ENCODE data around the gene PRR30. TPM values are rescaled to one million over a fixed set of nuclear protein-coding genes. Genes with fewer than 3 reads are reported as not detected.
"Not testable (repeated sequence)": the region's sequence is repeated elsewhere in the genome, so short reads cannot be mapped to it uniquely, and the experiment has no call there.

The PRR30 gene
- total RNA-seq, 1 experiment from 2014 or later: not detected

DNA sequence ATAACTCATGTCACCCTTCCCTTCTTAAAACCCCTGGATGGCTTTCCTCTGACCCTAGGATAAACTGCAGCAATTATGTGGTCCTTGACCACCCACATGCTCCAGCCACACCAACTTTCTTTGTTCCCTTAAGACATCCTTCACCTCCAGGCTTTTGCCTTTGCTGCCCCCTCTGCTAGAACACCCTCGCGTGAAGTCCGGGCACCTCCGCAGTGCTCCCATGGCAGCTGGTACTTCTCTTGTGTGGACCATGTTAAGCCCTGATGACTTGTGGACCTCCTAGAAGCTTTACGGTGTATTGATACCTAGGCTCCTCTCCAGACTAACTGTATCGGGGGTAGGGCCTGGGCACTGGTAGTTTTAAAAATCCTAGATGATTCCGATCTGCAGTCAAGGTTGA, 16.4 kb downstream of the PRR30 start:
- Mint-ChIP-seq H3K9me3 (ENCODE audit: unreplicated experiment) (no peaks in the 10 kb centered on the region), H3K27me3 (ENCODE audit: insufficient read depth, unreplicated experiment) (peaks cover 26% of the 10 kb centered on the region), H3K4me1 (ENCODE audit: insufficient read depth, unreplicated experiment) (no peaks in the 10 kb centered on the region), H3K27ac (ENCODE audit: low read depth, unreplicated experiment) (no peak overlapping the region), H3K4me3 (ENCODE audit: unreplicated experiment) (no peak overlapping the region), H3K36me3 (ENCODE audit: insufficient read depth, unreplicated experiment) (no peaks in the 10 kb centered on the region)
- CTCF ChIA-PET: interaction anchor here (1.1 kb wide), 1 partner anchor 11 kb away, joined by 4 read pairs; no protein-coding TSS in a partner anchor
- intact Hi-C loops (cut with micrococcal nuclease): no loop called here
- POLR2A ChIA-PET: no interaction called here
- TF ChIP-seq, protein P1, sequence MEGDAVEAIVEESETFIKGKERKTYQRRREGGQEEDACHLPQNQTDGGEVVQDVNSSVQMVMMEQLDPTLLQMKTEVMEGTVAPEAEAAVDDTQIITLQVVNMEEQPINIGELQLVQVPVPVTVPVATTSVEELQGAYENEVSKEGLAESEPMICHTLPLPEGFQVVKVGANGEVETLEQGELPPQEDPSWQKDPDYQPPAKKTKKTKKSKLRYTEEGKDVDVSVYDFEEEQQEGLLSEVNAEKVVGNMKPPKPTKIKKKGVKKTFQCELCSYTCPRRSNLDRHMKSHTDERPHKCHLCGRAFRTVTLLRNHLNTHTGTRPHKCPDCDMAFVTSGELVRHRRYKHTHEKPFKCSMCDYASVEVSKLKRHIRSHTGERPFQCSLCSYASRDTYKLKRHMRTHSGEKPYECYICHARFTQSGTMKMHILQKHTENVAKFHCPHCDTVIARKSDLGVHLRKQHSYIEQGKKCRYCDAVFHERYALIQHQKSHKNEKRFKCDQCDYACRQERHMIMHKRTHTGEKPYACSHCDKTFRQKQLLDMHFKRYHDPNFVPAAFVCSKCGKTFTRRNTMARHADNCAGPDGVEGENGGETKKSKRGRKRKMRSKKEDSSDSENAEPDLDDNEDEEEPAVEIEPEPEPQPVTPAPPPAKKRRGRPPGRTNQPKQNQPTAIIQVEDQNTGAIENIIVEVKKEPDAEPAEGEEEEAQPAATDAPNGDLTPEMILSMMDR (IDR thresholded peaks at IDR 0.05; ENCODE audit: unreplicated experiment): no peak
- BruUV-seq (replicated peaks): no TSS peak
- DNase-seq (ENCODE audit: unreplicated experiment): no peak

DNA sequence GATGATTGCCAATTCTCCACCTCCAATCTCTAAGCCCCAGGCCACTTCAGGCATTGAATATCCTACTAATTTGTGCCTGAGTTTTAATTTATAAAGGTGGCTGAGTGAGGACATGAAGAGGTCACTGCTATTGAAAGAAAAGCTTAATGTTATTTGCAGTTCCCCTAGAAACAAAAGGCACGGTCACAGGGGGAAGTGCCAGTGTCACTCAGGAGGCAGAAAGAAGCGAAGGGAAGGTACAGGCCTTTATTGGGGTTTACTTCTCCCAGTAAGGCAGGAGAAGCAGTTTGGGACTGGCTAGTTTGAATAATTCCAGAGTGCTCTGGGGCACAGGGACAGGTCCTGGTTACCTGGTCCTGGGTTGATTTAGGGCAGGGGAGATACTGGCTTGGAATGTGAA, 17.3 kb downstream of the PRR30 start:
- ChIA-PET CTCF (interaction anchor here (0.5 kb wide), 1 partner anchor 158 kb away, joined by 3 read pairs; no protein-coding TSS in a partner anchor), POLR2A (no interaction called here)
- intact Hi-C loops (cut with micrococcal nuclease): no loop called here
- no peaks in the 10 kb centered on the region for H3K36me3 Mint-ChIP-seq (ENCODE audit: insufficient read depth, unreplicated experiment)
- H3K4me3 Mint-ChIP-seq (ENCODE audit: unreplicated experiment): no peak overlapping the region
- no peaks in the 10 kb centered on the region for H3K4me1 Mint-ChIP-seq (ENCODE audit: insufficient read depth, unreplicated experiment)
- no peak overlapping the region for H3K27ac Mint-ChIP-seq (ENCODE audit: low read depth, unreplicated experiment)
- DNase-seq (ENCODE audit: unreplicated experiment): no peak
- H3K27me3 Mint-ChIP-seq (ENCODE audit: insufficient read depth, unreplicated experiment): peaks cover 26% of the 10 kb centered on the region
- BruUV-seq (replicated peaks): no TSS peak
- H3K9me3 Mint-ChIP-seq (ENCODE audit: unreplicated experiment): no peaks in the 10 kb centered on the region
- TF ChIP-seq, protein P1 (IDR thresholded peaks at IDR 0.05; ENCODE audit: unreplicated experiment): no peak

DNA sequence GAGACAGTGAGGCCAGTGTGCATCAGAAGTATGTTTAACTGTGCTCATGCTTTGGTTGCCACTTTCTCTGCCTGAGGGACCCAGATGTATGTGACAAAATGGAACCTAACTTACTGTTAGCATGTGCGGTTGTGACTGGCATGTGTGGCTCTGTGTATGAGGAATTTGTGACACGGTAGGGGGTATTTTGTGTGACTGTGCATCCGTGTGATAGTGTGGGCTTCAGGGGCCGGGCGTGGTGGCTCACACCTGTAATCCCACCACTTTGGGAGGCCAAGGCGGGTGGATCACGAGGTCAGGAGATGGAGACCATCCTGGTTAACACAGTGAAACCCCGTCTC, 19.9 kb downstream of the PRR30 start:
- Mint-ChIP-seq H3K27me3 (ENCODE audit: insufficient read depth, unreplicated experiment) (peaks cover 26% of the 10 kb centered on the region), H3K4me3 (ENCODE audit: unreplicated experiment) (peak overlapping the region; percentile 68)
- H3K4me1 Mint-ChIP-seq (ENCODE audit: insufficient read depth, unreplicated experiment); H3K36me3 Mint-ChIP-seq (ENCODE audit: insufficient read depth, unreplicated experiment); H3K9me3 Mint-ChIP-seq (ENCODE audit: unreplicated experiment); BruUV-seq (replicated peaks); CTCF ChIA-PET; intact Hi-C loops (cut with micrococcal nuclease); H3K27ac Mint-ChIP-seq (ENCODE audit: low read depth, unreplicated experiment): not testable (repeated sequence)
- peak; percentile 16 for DNase-seq (ENCODE audit: unreplicated experiment)
- POLR2A ChIA-PET: interaction anchor here (0.6 to 0.8 kb wide), 4 partner anchors 56 to 140 kb away, joined by 3 to 4 read pairs (median 3); no protein-coding TSS in a partner anchor

DNA sequence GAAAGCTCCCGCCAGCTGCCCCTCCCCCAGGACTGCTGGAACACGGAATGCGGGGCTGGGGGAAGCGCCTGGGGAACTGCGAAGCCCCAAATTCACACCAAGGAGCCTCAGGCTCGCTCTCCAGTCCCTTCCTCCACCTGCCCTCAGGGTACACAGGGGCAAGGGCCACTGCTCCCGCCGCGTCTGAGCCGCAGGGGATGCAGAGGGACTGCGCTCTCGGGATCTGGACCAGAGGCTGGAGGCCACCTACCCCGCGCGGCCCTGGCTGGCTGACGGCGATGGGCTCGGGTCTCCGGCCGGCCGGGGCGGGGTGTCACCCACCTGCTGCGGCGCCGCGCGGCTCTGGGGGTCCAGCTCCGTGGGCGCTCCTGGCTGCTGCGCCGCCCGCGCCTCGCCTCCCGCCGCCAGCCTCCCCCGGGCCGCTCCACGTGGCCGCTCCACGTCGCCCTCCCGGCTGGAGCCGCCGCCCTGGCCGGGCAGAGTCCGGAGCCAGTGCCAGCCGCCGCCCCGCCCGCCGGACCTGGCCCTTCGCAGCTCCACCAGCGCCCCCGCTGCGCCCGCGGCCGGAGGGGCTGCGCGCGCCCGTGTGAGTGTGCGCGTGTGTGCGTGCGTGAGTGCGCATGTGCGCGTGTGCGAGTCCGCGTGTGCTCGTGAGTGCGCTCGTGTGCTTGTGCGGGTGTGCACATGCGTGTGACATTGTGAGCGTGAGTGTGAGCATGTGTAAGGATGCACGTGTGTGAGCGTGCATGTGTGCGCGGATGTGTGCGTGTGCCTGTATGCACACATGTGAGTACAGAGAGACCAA, 20.5 kb downstream of the PRR30 start, which contains the start of gene CGREF1:
Gene CGREF1, minus strand, starts transcription at position 604 of the 805 bp plus-strand sequence. CDS start 14,762 bp downstream, outside the sequence.
- peak; percentile 23 for DNase-seq (ENCODE audit: unreplicated experiment)
- CTCF ChIA-PET: interaction anchor here (0.9 kb wide), 1 partner anchor 184 kb away, joined by 3 read pairs; no protein-coding TSS in a partner anchor

More for the DNA sequence above, 20.5 kb downstream of the PRR30 start, which contains the start of gene CGREF1:
- BruUV-seq (replicated peaks): no TSS peak
- H3K27me3 Mint-ChIP-seq (ENCODE audit: insufficient read depth, unreplicated experiment): peaks cover 26% of the 10 kb centered on the region
- H3K27ac Mint-ChIP-seq (ENCODE audit: low read depth, unreplicated experiment): no peak within 1 kb of the TSS
- peak within 1 kb of the TSS; percentile 68 for H3K4me3 Mint-ChIP-seq (ENCODE audit: unreplicated experiment)
- TF ChIP-seq, protein P1 (IDR thresholded peaks at IDR 0.05; ENCODE audit: unreplicated experiment): no peak
- intact Hi-C loops (cut with micrococcal nuclease): no loop called here
- H3K36me3 Mint-ChIP-seq (ENCODE audit: insufficient read depth, unreplicated experiment): no peaks in the 10 kb centered on the region
- no peaks in the 10 kb centered on the region for H3K4me1 Mint-ChIP-seq (ENCODE audit: insufficient read depth, unreplicated experiment)
- POLR2A ChIA-PET: interaction anchor here (0.6 to 1.0 kb wide), 4 partner anchors 10 to 140 kb away, joined by 3 to 4 read pairs (median 4); no protein-coding TSS in a partner anchor
- H3K9me3 Mint-ChIP-seq (ENCODE audit: unreplicated experiment): no peaks in the 10 kb centered on the region
